Progenitor cell of endocrine pancreas (in vitro differentiated cells): ENCODE results near the gene NHERF1. TPM values are rescaled to one million over a fixed set of nuclear protein-coding genes. Genes with fewer than 3 reads are reported as not detected.

Experiments
- DNase-seq: peaks from one replicate; pipeline ENCODE4 v3.0.0; 2021; ENCODE audit warnings: low spot score; ENCODE audit not compliant: unreplicated experiment
- H3K27ac Mint-ChIP-seq: 2 replicates; pipeline ENCODE4 v1.8.0; 2021; ENCODE audit warnings: mild to moderate bottlenecking, moderate library complexity, mixed read lengths
- H3K27me3 Mint-ChIP-seq: 2 replicates; pipeline ENCODE4 v1.8.0; 2021; ENCODE audit warnings: mixed read lengths
- H3K36me3 Mint-ChIP-seq: 2 replicates; pipeline ENCODE4 v1.8.0; 2022; ENCODE audit warnings: mixed read lengths; ENCODE audit not compliant: insufficient read depth
- H3K4me1 Mint-ChIP-seq: 2 replicates; pipeline ENCODE4 v1.8.0; 2021; ENCODE audit warnings: low read depth, mixed read lengths
- H3K4me3 Mint-ChIP-seq: 2 replicates; pipeline ENCODE4 v1.8.0; 2021; ENCODE audit warnings: low read depth, mild to moderate bottlenecking, moderate library complexity, mixed read lengths
- H3K9me3 Mint-ChIP-seq: 2 replicates; pipeline ENCODE4 v1.8.0; 2021; ENCODE audit warnings: low read depth, mixed read lengths
- total RNA-seq: library from RNA; stranded (reverse); gene quantifications from 2 replicates; pipeline ENCODE4 v1.2.1, GENCODE V29; 2021
- TF ChIP-seq, protein P1 (sequence below): fragments of 200-600 bp; sonication (generic); IDR thresholded peaks from one replicate; pipeline ENCODE4 v1.5.0; 2021; ENCODE audit warnings: antibody characterized with exemption, mild to moderate bottlenecking; ENCODE audit not compliant: unreplicated experiment

NHERF1 gene
- total RNA-seq, 1 donor from 2014 or later: 143 TPM

DNA sequence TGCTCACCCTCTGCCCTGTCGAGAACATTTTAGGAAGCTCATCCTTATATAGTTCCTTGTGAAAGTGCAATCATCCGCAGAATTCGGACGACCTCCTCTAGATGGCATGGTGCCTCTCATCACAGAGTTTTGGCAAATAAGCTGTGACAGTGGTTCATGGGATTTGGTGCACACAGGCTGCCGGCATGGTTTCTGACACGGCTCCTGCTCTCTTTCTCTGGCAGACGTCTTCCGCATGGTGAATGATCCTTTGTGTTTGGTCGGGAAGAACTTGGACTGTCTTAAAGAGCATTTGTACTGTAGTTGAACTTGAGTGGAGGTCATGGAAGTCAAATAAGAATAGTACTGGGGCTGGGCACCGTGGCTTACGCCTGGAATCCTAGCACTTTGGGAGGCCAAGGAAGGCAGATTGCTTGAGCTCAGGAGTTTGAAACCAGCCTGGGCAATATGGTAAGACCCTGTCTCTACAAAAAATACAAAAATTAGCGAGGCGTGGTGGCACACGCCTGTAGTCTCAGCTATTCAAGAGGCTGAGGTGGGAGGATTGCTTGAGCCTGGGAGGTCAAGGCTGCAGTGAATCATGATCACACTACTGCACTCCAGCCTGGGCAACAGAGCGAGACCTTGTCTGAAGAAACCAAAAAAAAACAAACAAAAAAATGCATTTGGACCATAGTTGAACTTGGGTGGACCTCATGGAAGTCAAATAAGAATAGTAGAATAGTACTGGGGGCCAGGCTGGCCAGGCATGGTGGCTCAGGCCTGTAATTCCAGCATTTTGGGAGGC, 62.5 kb downstream of the NHERF1 start:
- no peaks in the 10 kb centered on the region for H3K9me3 Mint-ChIP-seq
- DNase-seq: no peak
- H3K4me3 Mint-ChIP-seq: no peak overlapping the region
- no peaks in the 10 kb centered on the region for H3K4me1 Mint-ChIP-seq
- TF ChIP-seq, protein P1, sequence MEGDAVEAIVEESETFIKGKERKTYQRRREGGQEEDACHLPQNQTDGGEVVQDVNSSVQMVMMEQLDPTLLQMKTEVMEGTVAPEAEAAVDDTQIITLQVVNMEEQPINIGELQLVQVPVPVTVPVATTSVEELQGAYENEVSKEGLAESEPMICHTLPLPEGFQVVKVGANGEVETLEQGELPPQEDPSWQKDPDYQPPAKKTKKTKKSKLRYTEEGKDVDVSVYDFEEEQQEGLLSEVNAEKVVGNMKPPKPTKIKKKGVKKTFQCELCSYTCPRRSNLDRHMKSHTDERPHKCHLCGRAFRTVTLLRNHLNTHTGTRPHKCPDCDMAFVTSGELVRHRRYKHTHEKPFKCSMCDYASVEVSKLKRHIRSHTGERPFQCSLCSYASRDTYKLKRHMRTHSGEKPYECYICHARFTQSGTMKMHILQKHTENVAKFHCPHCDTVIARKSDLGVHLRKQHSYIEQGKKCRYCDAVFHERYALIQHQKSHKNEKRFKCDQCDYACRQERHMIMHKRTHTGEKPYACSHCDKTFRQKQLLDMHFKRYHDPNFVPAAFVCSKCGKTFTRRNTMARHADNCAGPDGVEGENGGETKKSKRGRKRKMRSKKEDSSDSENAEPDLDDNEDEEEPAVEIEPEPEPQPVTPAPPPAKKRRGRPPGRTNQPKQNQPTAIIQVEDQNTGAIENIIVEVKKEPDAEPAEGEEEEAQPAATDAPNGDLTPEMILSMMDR: no peak
- H3K27me3 Mint-ChIP-seq: no peaks in the 10 kb centered on the region
- H3K36me3 Mint-ChIP-seq: peaks cover 4% of the 10 kb centered on the region
- H3K27ac Mint-ChIP-seq: no peak overlapping the region

DNA sequence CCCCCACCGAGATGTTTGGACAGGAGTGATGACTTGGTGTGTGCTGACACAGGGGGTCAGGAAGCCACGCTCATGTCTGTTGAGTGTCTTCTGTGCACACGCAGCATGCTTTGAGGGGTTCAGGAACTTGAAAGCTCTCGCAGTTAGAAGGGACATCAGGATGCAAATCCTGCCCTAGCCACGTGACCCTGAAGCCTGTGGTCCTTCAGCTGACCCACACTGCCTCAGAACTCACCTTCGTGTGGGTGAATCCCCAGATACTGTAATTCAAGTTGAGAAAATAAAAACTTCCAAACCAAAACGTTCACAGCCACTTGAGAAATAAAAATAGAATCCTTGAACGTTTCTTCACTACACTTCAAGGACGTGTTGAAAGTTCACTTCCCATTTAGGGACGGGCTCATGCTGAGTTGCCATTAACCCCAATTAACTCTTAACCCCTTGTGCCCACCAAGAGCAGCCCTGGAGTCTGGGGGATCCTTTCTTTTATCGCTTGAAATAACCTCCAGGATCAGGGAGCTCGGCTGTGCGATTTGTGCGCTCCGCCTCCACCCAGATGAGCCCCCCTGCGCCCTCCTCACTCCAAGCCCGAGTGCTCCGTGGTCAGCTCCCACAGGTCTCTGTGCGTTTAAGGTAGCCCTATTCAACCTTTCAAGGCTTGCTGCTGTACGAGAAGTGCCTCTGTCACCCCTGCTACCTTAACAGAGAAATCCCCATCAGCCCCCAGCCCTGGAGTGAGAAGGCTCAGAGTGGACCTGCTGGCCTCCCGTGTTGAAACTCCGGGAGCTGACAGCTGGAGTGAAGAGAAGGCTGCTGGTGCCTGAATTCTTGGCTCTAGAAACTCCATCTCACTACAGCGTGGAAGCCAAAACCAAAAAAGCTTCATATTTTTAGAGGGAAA, 63.9 kb downstream of the NHERF1 start:
- Mint-ChIP-seq H3K36me3 (peaks cover 4% of the 10 kb centered on the region), H3K4me1 (no peaks in the 10 kb centered on the region), H3K9me3 (no peaks in the 10 kb centered on the region), H3K27me3 (no peaks in the 10 kb centered on the region), H3K4me3 (no peak overlapping the region), H3K27ac (no peak overlapping the region)
- no peak for DNase-seq
- TF ChIP-seq, protein P1: no peak

DNA sequence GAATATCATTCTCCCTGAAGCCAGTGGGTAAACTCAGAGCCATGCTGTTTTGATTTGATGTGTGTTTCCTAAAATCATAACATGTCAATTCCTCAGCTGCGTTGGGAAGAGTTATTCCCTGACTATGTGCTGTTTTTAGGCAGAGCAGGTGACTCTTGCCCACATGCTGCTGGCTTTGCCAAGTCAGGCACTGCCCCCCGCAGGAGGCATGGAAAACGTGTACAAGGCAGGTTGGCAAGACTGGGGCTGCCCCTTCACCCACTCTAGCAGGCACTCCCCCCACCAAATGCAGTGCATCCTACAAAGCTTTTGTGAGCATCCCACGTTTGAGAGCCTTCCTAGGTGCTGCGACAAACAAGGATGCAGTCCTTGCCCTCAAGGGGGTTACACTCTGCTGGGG, 66.0 kb downstream of the NHERF1 start:
- TF ChIP-seq, protein P1: no peak
- no peaks in the 10 kb centered on the region for H3K4me1 Mint-ChIP-seq
- H3K27me3 Mint-ChIP-seq: no peaks in the 10 kb centered on the region
- DNase-seq: no peak
- no peak overlapping the region for H3K27ac Mint-ChIP-seq
- H3K4me3 Mint-ChIP-seq: no peak overlapping the region
- H3K9me3 Mint-ChIP-seq: no peaks in the 10 kb centered on the region
- peaks cover 4% of the 10 kb centered on the region for H3K36me3 Mint-ChIP-seq

- no peaks in the 10 kb centered on the region for H3K9me3 Mint-ChIP-seq
- TF ChIP-seq, protein P1: no peak
- peaks cover 4% of the 10 kb centered on the region for H3K36me3 Mint-ChIP-seq
- no peak overlapping the region for H3K27ac Mint-ChIP-seq
- no peak for DNase-seq
- H3K4me1 Mint-ChIP-seq: no peaks in the 10 kb centered on the region
- no peaks in the 10 kb centered on the region for H3K27me3 Mint-ChIP-seq
- H3K4me3 Mint-ChIP-seq: no peak overlapping the region
Observed at GRCh38 chr17:74815067-74815466, 66.6 kb downstream of the NHERF1 start.

GRCh38 chr17:74815550-74816370, 67.3 kb downstream of the NHERF1 start:
- no peaks in the 10 kb centered on the region for H3K27me3 Mint-ChIP-seq
- H3K9me3 Mint-ChIP-seq: no peaks in the 10 kb centered on the region
- peaks cover 3% of the 10 kb centered on the region for H3K36me3 Mint-ChIP-seq
- TF ChIP-seq, protein P1: peak; percentile 19
- no peak overlapping the region for H3K4me3 Mint-ChIP-seq
- peak overlapping the region; percentile 39 for H3K27ac Mint-ChIP-seq
- no peak for DNase-seq
- no peaks in the 10 kb centered on the region for H3K4me1 Mint-ChIP-seq
